GM23248 (cell line): Measurements from ENCODE around the gene FGFR2. TPM values are rescaled to one million over a fixed set of nuclear protein-coding genes. Genes with fewer than 3 reads are reported as not detected.

ENCODE experiments used
- DNase-seq: peaks from one replicate; pipeline ENCODE4 v3.0.0-alpha.2; 2015
- H2AFZ ChIP-seq: fragments of 200-600 bp; sonication (generic); 2 replicates; pipeline ENCODE4 v1.6.1; 2016; ENCODE audit warnings: antibody characterized with exemption
- H3F3A ChIP-seq: fragments of 200-600 bp; sonication (generic); 2 replicates; pipeline ENCODE4 v1.6.1; 2016; ENCODE audit warnings: mild to moderate bottlenecking, antibody characterized with exemption, mixed run types; ENCODE audit not compliant: insufficient read depth
- H3K27ac ChIP-seq: fragments of 200-600 bp; sonication (generic); 2 replicates; pipeline ENCODE4 v1.5.1; 2016; ENCODE audit warnings: mild to moderate bottlenecking
- H3K27me3 ChIP-seq: fragments of 200-600 bp; sonication (generic); replicated peaks from 2 replicates; pipeline ENCODE4 v1.6.1; 2016; ENCODE audit warnings: mild to moderate bottlenecking; ENCODE audit not compliant: insufficient read depth
- H3K36me3 ChIP-seq: fragments of 200-600 bp; sonication (generic); 2 replicates; pipeline ENCODE4 v1.6.1; 2016; ENCODE audit warnings: low read depth, mild to moderate bottlenecking
- H3K4me1 ChIP-seq: fragments of 200-600 bp; sonication (generic); 2 replicates; pipeline ENCODE4 v1.6.1; 2016; ENCODE audit warnings: mild to moderate bottlenecking; ENCODE audit not compliant: insufficient read depth
- H3K4me2 ChIP-seq: fragments of 200-600 bp; sonication (generic); one replicate; pipeline ENCODE4 v1.6.1; 2016; ENCODE audit warnings: mild to moderate bottlenecking; ENCODE audit not compliant: unreplicated experiment
- H3K4me3 ChIP-seq: fragments of 200-600 bp; sonication (generic); 2 replicates; pipeline ENCODE4 v1.5.1; 2016; ENCODE audit warnings: mild to moderate bottlenecking
- H3K79me2 ChIP-seq: fragments of 200-600 bp; sonication (generic); 2 replicates; pipeline ENCODE4 v1.6.1; 2016; ENCODE audit warnings: mild to moderate bottlenecking; ENCODE audit not compliant: insufficient read depth
- H3K9ac ChIP-seq: fragments of 200-600 bp; sonication (generic); 2 replicates; pipeline ENCODE4 v1.6.1; 2016; ENCODE audit warnings: mild to moderate bottlenecking
- H3K9me2 ChIP-seq: fragments of 200-600 bp; sonication (generic); 2 replicates; pipeline ENCODE4 v1.6.1; 2016; ENCODE audit warnings: mixed run types, mild to moderate bottlenecking, moderate library complexity; ENCODE audit not compliant: insufficient read depth
- H3K9me3 ChIP-seq: fragments of 200-600 bp; sonication (generic); one replicate; pipeline ENCODE4 v1.6.1; 2017; ENCODE audit warnings: low read depth
- H4K20me1 ChIP-seq: fragments of 200-600 bp; sonication (generic); 2 replicates; pipeline ENCODE4 v1.6.0; 2016; ENCODE audit not compliant: insufficient read depth
- EZH2 ChIP-seq: fragments of 200-600 bp; sonication (generic); IDR thresholded peaks from 2 replicates; pipeline ENCODE4 v1.6.1; 2018; ENCODE audit warnings: antibody characterized with exemption, mild to moderate bottlenecking; ENCODE audit not compliant: insufficient read depth, poor library complexity, severe bottlenecking
- EZH2phosphoT487 ChIP-seq: fragments of 200-600 bp; sonication (generic); IDR thresholded peaks from 2 replicates; pipeline ENCODE4 v1.6.1; 2018; ENCODE audit warnings: antibody characterized with exemption, moderate library complexity, mild to moderate bottlenecking, low read depth; ENCODE audit not compliant: insufficient read depth
- WGBS, 2 experiments: methylation state at CpG; one replicate each; pipeline ENCODE4 v1.1.6; 2015 to 2017; ENCODE audit warnings: low lambda C conversion rate in 2 of 2, low coverage in 1 of 2; ENCODE audit errors: missing lambda C conversion rate in 2 of 2; 5-methylcytosine and 5-hydroxymethylcytosine counted together
- in situ Hi-C: fragments of 300-500 bp; cut with MboI; formaldehyde crosslinking; loops from 2 replicates; pipeline ENCODE4 v1.15.0; 2020
- polyA plus RNA-seq: library from polyadenylated mRNA; unstranded; fragments of >200 nt; fragmentation: Nextera tagmentation; extraction: Ambion mirVana; gene quantifications from 2 replicates; pipeline ENCODE4 v1.2.1, GENCODE V29; 2016
- total RNA-seq: library from RNA; depleted of rRNA; stranded (reverse); fragments of >200 nt; shearing (Covaris generic); gene quantifications from 2 replicates; pipeline ENCODE4 v1.2.3, GENCODE V29; 2014

FGFR2 gene
- total and polyA plus RNA-seq, 2 experiments from 2014 or later = 0.15 TPM; not detected in 1

DNA sequence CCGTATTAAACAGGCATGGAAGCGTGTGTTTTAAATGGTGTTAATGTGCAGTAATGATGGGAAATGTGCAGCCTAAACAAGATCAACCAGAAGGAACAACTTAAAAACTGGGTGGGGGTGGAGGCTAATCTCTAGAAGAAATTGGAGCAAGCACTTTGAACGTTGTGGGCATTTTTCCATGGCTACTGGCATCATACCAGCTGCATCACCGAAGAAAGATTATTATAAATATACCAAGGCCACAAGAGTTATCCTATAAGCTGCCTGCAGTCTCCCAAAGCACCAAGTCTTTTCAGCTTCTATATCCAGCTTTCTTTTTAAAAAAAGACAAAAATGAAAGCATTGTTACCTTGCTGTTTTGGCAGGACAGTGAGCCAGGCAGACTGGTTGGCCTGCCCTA lies 79.9 kb downstream of the FGFR2 start:
- Histone ChIP-seq H4K20me1 (no peaks in the 10 kb centered on the region), H3K9me2 (no peaks in the 10 kb centered on the region), H3K27ac (no peak overlapping the region), H3K27me3 (no peaks in the 10 kb centered on the region), H3F3A (no peaks in the 10 kb centered on the region), H2AFZ (no peak overlapping the region), H3K36me3 (no peaks in the 10 kb centered on the region), H3K4me2 (no peak overlapping the region), H3K79me2 (no peaks in the 10 kb centered on the region), H3K4me3 (no peak overlapping the region), H3K9ac (no peak overlapping the region), H3K9me3 (no peaks in the 10 kb centered on the region), H3K4me1 (no peaks in the 10 kb centered on the region)
- in situ Hi-C loops = no loop called here
- no peak for DNase-seq
- TF ChIP-seq EZH2 (no peak), EZH2phosphoT487 (no peak)
- 41 to 49% methylated on average over 4 of the region's 4 CpGs for WGBS, 2 experiments

DNA sequence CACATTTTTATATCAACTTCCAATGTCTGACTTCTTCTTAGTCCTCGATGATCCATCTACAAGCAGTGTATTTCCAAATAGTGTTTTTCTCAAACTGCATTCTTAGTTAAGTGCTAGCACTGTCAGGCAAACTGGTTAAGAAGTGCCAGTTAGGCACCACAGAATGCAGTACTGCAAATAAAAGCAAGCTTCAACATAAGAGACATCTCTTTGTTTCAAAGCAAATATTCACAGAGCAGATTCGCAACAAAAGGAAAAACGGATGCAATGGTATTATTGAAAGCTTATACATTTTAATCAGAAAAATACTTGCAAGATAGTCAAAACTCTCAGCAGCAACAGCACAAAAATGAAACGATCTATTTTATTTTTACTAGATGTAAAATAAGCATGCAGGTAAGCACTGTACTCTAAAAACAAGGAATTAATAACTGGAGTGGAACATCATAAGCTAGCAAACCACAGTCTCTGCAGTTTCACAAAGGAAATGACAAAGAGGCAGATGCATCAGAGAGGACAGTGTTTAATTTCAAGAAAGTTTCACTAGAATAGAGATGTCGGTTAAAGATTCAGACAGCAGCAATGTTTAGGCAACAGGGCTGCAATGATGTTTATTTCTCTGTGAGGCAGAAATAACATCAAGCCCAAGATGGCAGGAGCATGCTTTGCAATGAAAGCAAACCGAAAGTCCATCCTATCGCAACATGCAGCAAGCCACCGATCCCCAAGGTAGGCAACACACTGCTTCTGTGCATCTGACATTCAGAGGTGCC lies 82.0 kb downstream of the FGFR2 start:
- H3K27me3 ChIP-seq = no peaks in the 10 kb centered on the region
- no peaks in the 10 kb centered on the region for H3K4me1 ChIP-seq
- H3K4me2 ChIP-seq = no peak overlapping the region
- no peaks in the 10 kb centered on the region for H3F3A ChIP-seq
- no peak overlapping the region for H3K4me3 ChIP-seq
- H2AFZ ChIP-seq = no peak overlapping the region
- no peaks in the 10 kb centered on the region for H3K36me3 ChIP-seq
- no peak overlapping the region for H3K27ac ChIP-seq
- H3K79me2 ChIP-seq = no peaks in the 10 kb centered on the region
- H3K9me3 ChIP-seq = no peaks in the 10 kb centered on the region
- no peaks in the 10 kb centered on the region for H3K9me2 ChIP-seq
- H4K20me1 ChIP-seq = no peaks in the 10 kb centered on the region
- WGBS, 2 experiments = 47% methylated on average over 8 of the region's 8 CpGs
- in situ Hi-C loops = no loop called here
- no peak for TF ChIP-seq EZH2
- TF ChIP-seq EZH2phosphoT487 = no peak
- no peak overlapping the region for H3K9ac ChIP-seq
- no peak for DNase-seq

- Histone ChIP-seq H3K27me3 (no peaks in the 10 kb centered on the region), H3F3A (no peaks in the 10 kb centered on the region), H2AFZ (no peak overlapping the region), H3K4me2 (no peak overlapping the region), H3K4me3 (no peak overlapping the region), H3K9ac (no peak overlapping the region), H3K36me3 (no peaks in the 10 kb centered on the region), H3K9me2 (no peaks in the 10 kb centered on the region), H4K20me1 (no peaks in the 10 kb centered on the region), H3K27ac (no peak overlapping the region), H3K79me2 (no peaks in the 10 kb centered on the region), H3K9me3 (no peaks in the 10 kb centered on the region), H3K4me1 (no peaks in the 10 kb centered on the region)
- in situ Hi-C loops = no loop called here
- WGBS, 2 experiments = 55 to 65% methylated on average over 8 of the region's 8 CpGs
- no peak for DNase-seq
- TF ChIP-seq EZH2 (no peak), EZH2phosphoT487 (no peak)
Observed at GRCh38 chr10:121514141-121514865, 83.9 kb downstream of the FGFR2 start.

DNA sequence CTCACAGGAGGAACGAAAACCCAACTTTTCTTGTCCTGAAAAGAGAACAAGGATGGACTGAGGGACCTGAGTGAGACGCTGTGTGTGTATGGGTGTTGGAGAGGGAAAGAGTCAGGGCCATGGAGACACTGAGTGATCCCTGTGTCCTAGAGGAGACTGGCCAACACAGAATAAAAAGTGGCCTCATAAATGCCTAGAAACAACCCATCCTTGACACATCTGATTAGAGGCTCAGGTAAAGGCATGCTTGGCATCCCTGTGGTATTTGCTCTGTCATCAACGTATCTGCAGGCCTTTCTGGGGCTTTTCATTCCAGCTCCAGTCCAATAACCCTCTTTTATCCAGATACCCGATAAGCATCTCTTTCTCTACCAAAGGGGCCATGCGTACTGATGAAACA lies 86.3 kb downstream of the FGFR2 start:
- Histone ChIP-seq H3K9me2 (no peaks in the 10 kb centered on the region), H3K36me3 (no peaks in the 10 kb centered on the region), H3K9ac (no peak overlapping the region), H3K4me1 (no peaks in the 10 kb centered on the region), H3K4me3 (no peak overlapping the region), H3K27ac (no peak overlapping the region), H3F3A (no peaks in the 10 kb centered on the region), H3K79me2 (no peaks in the 10 kb centered on the region), H3K27me3 (no peaks in the 10 kb centered on the region), H4K20me1 (no peaks in the 10 kb centered on the region), H3K4me2 (no peak overlapping the region), H2AFZ (no peak overlapping the region), H3K9me3 (no peaks in the 10 kb centered on the region)
- TF ChIP-seq EZH2phosphoT487 (no peak), EZH2 (no peak)
- in situ Hi-C loops = no loop called here
- DNase-seq = no peak
- 42 to 56% methylated on average over 5 of the region's 5 CpGs for WGBS, 2 experiments
